ENCODE data around the gene SEMA3G. TPM values are rescaled to one million over a fixed set of nuclear protein-coding genes. Genes with fewer than 3 reads are reported as not detected.

The SEMA3G gene
- total RNA-seq, 1 experiment from 2014 or later = 1.3 TPM

- H2AFZ ChIP-seq = no peak overlapping the region
- TF ChIP-seq CTCF (conservative IDR thresholded peaks at IDR 0.05) (no peak), EZH2 (IDR thresholded peaks at IDR 0.05; ENCODE audit: low read depth) (no peak)
- no peaks in the 10 kb centered on the region for H3K27me3 ChIP-seq (ENCODE audit: insufficient read depth, low read depth)
- no peaks in the 10 kb centered on the region for H3K9me2 ChIP-seq (ENCODE audit: insufficient read depth)
- H3F3A ChIP-seq (ENCODE audit: insufficient read depth, low read depth) = peaks cover 4% of the 10 kb centered on the region; the same call in 1 of the 2 replicates
- DNase-seq = no peak
- no peaks in the 10 kb centered on the region for H3K4me1 ChIP-seq (replicated peaks; ENCODE audit: insufficient read depth)
- no peak overlapping the region for H3K27ac ChIP-seq
- no peak overlapping the region for H3K4me2 ChIP-seq
- H3K9me3 ChIP-seq (ENCODE audit: insufficient read depth, low read depth) = no peaks in the 10 kb centered on the region
- no peak overlapping the region for H3K4me3 ChIP-seq
- intact Hi-C loops (cut with micrococcal nuclease; ENCODE audit: unreplicated experiment) = no loop called here
- CTCF ChIA-PET = no interaction called here
- no TSS peak for BruUV-seq (replicated peaks)
- POLR2A ChIA-PET (ENCODE audit: unreplicated experiment) = no interaction called here
- no peaks in the 10 kb centered on the region for H3K79me2 ChIP-seq (ENCODE audit: low read depth)
- H4K20me1 ChIP-seq (ENCODE audit: insufficient read depth) = no peaks in the 10 kb centered on the region
- H3K36me3 ChIP-seq (ENCODE audit: low read depth) = no peaks in the 10 kb centered on the region
These were observed 47.9 kb downstream of the SEMA3G start for GRCh38 chr3:52396907-52397591.

- no peaks in the 10 kb centered on the region for H3K79me2 ChIP-seq (ENCODE audit: low read depth)
- TF ChIP-seq CTCF (conservative IDR thresholded peaks at IDR 0.05) = no peak
- TF ChIP-seq EZH2 (IDR thresholded peaks at IDR 0.05; ENCODE audit: low read depth) = no peak
- BruUV-seq (replicated peaks) = no TSS peak
- ChIA-PET POLR2A (ENCODE audit: unreplicated experiment) (interaction anchor here (0.7 kb wide), 1 partner anchor 313 kb away, joined by 3 read pairs; no protein-coding TSS in a partner anchor), CTCF (no interaction called here)
- no peaks in the 10 kb centered on the region for H3K9me2 ChIP-seq (ENCODE audit: insufficient read depth)
- peaks cover 4% of the 10 kb centered on the region; the same call in 1 of the 2 replicates for H3F3A ChIP-seq (ENCODE audit: insufficient read depth, low read depth)
- H3K27me3 ChIP-seq (ENCODE audit: insufficient read depth, low read depth) = no peaks in the 10 kb centered on the region
- no peaks in the 10 kb centered on the region for H4K20me1 ChIP-seq (ENCODE audit: insufficient read depth)
- H3K36me3 ChIP-seq (ENCODE audit: low read depth) = no peaks in the 10 kb centered on the region
- no peaks in the 10 kb centered on the region for H3K4me1 ChIP-seq (replicated peaks; ENCODE audit: insufficient read depth)
- DNase-seq = no peak
- intact Hi-C loops (cut with micrococcal nuclease; ENCODE audit: unreplicated experiment) = no loop called here
- H3K4me3 ChIP-seq = no peak overlapping the region
- no peak overlapping the region for H3K27ac ChIP-seq
- no peak overlapping the region for H2AFZ ChIP-seq
- H3K9me3 ChIP-seq (ENCODE audit: insufficient read depth, low read depth) = no peaks in the 10 kb centered on the region
- H3K4me2 ChIP-seq = no peak overlapping the region
These were observed 48.6 kb downstream of the SEMA3G start for GRCh38 chr3:52396011-52396906.

- DNase-seq = no peak
- CTCF ChIA-PET = no interaction called here
- Histone ChIP-seq H3K9me3 (ENCODE audit: insufficient read depth, low read depth) (no peaks in the 10 kb centered on the region), H3K27ac (no peak overlapping the region), H4K20me1 (ENCODE audit: insufficient read depth) (no peaks in the 10 kb centered on the region), H3K79me2 (ENCODE audit: low read depth) (no peaks in the 10 kb centered on the region), H3K36me3 (ENCODE audit: low read depth) (no peaks in the 10 kb centered on the region), H3K4me3 (no peak overlapping the region), H3K27me3 (ENCODE audit: insufficient read depth, low read depth) (no peaks in the 10 kb centered on the region), H3K4me2 (no peak overlapping the region), H3K4me1 (replicated peaks; ENCODE audit: insufficient read depth) (no peaks in the 10 kb centered on the region), H2AFZ (no peak overlapping the region), H3F3A (ENCODE audit: insufficient read depth, low read depth) (peaks cover 4% of the 10 kb centered on the region; the same call in 1 of the 2 replicates), H3K9me2 (ENCODE audit: insufficient read depth) (no peaks in the 10 kb centered on the region)
- TF ChIP-seq CTCF (conservative IDR thresholded peaks at IDR 0.05) (no peak), EZH2 (IDR thresholded peaks at IDR 0.05; ENCODE audit: low read depth) (no peak)
- no TSS peak for BruUV-seq (replicated peaks)
- intact Hi-C loops (cut with micrococcal nuclease; ENCODE audit: unreplicated experiment) = no loop called here
- POLR2A ChIA-PET (ENCODE audit: unreplicated experiment) = interaction anchor here (0.7 kb wide), 1 partner anchor 314 kb away, joined by 3 read pairs; no protein-coding TSS in a partner anchor
These were observed 49.4 kb downstream of the SEMA3G start for GRCh38 chr3:52395503-52395865.
